GM19023 (cell line): Measurements from ENCODE around the gene CARD16.
"Not testable (repeated sequence)": the region's sequence is repeated elsewhere in the genome, so short reads cannot be mapped to it uniquely, and the experiment has no call there.

ENCODE experiments used
- ATAC-seq: cut with Tn5 transposase; IDR thresholded peaks from one replicate; pipeline ENCODE4 v1.9.1; 2021; ENCODE audit warnings: mild to moderate bottlenecking, moderate library complexity; ENCODE audit not compliant: unreplicated experiment

CARD16 gene

DNA sequence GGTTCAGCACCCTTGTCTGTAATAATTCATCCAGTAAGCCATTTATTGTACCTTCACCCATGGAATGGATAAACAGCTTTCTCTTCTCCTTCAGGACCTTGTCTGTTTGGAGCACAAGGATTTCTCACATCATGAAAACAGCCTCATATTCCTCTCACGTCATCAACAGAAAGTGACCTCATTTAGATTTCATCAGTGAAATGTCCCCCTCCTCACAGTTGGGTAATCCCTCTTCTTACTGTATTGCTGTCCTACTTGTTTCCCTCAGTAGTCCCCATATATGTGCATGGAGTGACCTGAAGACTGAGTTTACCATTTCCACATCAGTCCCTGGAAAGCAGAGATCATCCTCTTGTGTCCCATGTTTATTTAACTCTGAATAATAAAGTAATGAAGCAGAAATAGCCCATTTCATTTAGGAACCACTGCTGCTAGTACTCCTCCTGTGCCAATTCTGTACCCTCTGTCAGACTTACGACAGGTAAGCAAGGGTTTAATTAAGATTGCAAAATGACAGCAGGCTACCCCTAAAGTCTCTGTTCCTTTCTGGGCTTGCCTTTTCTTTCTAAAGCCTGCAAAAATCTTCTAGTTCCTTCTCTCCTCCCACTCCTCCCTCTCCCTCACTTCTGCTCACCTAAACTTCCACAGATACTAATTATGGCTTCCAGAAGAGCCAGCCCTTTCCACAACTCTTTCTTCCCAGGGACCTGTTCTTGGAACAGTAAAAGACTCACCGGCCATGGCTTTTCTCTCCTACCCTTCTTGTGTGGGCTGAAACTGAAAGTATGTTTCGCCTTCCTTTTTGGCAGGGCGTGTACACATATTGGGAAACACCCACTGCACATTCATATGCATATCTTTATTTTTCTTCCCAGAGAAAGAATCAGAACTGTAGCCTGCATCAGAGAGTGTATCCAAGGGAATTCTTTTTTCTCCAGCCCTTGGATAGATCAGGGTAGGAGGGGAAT is at the start of gene CARD16:
Gene CARD16 (minus strand): TSS at position 779 of the 968 bp plus-strand sequence. CDS start 38 bp downstream, at position 741.
- ATAC-seq, result peak; percentile 99

- ATAC-seq, result no peak
Measured at GRCh38 chr11:105092256-105093239, 47.4 kb upstream of the CARD16 start.

GRCh38 chr11:105081412-105082150 is 36.4 kb upstream of the CARD16 start:
- no peak for ATAC-seq

DNA sequence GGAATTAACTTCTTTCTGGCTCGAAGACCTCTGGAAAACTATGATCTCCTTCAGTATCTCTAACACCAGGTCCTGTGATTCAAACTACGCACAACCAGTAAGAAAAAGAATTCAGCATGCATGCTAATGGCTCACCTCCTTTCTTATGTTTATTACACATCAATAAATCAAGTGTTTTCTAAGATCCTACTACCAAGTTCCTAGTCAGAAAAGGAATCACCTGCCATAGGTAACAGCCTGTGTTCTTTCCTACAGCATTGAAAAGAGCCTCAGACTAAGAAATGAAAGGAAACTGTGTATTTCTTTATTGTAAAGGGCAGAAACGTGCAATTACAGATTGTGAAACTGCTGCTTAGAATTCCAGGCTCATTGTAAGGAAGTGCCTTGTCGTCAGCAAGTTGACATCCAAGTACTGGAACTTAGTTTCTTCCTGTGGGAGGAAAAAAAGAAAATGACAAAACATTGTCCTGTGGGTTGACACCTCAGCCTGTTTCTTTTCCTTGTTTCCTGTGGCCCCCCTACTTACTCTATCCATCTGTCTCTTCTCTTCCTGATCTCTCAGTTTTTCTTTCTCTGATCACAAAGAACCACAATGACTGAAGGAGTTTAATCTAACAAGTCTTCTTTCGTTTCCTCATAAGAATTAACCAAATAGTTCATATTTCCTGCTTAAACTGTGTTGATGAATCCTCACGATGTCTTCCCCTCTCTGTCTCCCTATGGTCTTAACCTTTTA is 35.2 kb upstream of the CARD16 start:
- not testable (repeated sequence) for ATAC-seq

- no peak for ATAC-seq
Measured at GRCh38 chr11:105078283-105078682, 33.1 kb upstream of the CARD16 start.

DNA sequence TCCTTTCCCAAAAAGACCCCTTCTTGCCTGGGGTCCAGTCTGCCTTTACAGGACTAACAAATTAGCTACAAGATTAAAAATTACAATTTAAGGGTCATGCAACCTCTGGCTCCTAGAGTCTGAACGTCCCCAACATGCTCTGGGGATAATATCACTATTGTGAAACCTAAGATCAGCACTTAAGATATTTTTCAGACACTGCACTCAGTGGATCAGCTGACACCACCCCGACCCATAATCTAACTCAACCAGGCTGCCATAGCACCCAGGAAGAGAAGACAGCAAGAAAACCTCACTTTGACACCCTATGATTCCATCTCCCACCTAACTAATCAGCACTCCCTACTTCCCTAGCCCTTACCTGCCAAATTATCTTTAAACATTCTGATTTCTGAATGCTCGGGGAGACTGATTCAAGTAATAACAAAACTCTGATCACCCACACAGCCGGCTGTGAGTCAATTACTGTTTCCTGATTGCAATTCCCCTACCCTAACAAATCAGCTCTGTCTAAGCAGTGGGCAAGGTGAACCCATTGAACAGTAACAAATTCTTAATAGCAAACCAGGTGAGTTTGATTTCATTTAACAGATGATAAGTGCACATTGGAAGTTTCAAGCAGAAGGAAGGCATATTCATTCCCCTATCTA is 32.1 kb upstream of the CARD16 start:
- not testable (repeated sequence) for ATAC-seq

GRCh38 chr11:105074166-105074530 is 29.0 kb upstream of the CARD16 start:
- ATAC-seq, result no peak

DNA sequence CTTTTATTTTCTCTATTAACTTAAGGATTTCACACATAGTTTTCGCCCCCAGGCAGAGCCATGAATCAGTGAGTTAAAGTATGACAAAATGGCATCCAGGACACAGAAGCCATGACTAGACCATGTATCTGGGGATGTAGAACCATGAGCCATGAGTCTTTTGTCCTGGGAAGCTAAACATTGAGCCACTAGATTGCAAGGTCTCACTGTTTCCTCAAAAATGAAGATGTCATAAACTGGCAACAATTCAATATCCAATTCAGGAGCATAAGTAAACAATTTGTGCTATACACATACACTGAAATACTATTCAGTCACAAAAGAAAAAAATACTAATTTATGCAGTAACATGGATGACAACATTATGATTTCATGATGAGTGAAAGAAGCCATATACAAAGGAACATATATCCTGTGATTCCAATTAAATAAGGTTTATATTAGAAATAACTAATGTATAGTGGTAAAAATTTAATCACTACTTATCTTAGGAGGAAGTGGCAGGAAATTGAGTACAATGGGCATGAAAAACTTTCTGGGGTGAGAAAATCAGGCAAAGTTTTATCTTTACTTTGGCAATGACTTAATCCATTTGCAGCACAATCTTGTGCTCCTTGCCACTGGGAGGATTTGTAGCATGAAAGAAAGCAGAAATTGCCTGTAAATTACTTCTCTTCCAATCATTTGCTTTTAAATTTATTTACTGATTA is 28.5 kb upstream of the CARD16 start:
- no peak for ATAC-seq

- ATAC-seq, result not testable (repeated sequence)
Measured at GRCh38 chr11:105072080-105072479, 26.9 kb upstream of the CARD16 start.

DNA sequence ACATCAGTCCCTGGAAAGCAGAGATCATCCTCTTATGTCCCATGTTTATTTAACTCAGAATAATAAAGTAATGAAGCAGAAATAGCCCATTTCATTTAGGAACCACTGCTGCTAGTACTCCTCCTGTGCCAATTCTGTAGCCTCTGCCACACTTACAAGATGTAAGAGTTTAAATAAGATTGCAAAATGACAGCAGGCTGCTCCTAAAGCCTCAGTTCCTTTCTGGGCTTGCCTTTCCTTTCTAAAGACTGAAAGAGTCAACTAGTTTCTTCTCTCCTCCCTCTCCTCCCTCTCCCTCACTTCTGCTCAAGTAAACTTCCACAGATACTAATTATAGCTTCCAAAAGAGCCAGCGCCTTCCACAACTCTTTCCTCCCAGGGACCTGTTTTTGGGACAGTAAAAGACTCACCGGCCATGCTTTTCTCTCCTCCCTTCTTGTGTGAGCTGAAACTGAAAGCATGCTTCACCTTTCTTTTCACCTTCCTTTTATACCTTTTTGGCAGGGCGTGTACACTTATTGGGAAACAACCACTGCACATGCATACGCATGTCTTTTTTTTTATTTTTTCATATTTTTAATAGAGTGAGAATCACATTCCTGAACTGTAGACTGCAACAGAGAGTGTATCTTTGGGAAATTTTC is 26.1 kb upstream of the CARD16 start:
- ATAC-seq, result no peak

DNA sequence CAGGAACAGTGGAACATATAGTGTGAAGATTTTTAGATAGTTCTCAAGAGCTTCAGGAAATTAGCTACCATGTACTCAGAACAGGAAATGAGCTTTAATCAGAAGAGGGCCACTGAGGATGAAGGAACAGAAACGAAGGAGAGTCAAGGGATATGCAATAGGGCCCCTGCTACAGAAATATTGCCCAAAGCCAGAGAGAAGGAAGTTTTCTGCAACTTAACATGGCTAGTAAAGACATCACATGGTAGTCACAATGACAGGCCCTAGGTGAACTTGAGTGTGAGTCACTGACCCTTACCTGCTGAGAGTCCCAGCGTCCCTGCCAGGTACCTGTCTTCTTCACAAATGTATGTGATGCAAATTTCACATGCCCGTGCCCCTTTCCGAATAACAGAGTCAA is 25.2 kb upstream of the CARD16 start:
- no peak for ATAC-seq

DNA sequence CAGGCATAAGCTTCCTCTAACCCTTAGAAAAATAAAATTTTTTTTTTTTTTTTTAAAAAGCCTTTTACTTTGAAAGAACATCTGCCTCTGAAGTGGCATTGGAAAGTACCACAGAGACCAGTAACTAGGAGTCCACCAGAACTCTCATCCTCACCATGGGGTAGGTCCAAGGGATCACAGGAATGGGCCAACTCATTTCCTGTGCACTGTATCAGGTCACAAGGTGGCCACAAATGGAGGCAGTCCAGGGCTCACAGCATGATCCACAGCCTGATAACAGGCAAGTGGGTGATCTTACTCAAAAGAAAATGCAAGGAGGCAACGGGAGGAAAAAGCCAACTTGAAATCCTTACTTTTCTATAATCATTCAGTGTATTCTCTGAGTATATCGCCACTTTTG is 24.6 kb upstream of the CARD16 start:
- ATAC-seq, result not testable (repeated sequence)

- not testable (repeated sequence) for ATAC-seq
Measured at GRCh38 chr11:105063245-105063941, 18.3 kb upstream of the CARD16 start.

DNA sequence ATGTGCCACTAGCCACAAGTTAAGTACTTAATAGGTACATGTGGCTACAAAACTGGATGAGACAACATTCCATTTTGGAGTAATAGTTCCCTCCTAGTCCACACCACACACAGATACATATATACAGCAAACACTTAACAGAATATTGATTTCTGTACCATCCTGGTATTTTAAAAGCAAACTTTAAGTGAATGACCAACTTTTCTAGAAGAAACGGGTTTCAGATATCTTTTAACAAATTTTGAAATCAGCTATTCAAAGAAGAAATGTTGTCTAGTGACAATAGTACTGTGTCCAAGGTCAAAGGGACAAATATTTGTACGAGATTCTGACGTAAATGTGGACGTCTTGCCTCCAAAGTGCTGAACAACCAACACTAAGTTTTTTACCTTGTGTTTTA is 12.3 kb upstream of the CARD16 start:
- no peak for ATAC-seq

DNA sequence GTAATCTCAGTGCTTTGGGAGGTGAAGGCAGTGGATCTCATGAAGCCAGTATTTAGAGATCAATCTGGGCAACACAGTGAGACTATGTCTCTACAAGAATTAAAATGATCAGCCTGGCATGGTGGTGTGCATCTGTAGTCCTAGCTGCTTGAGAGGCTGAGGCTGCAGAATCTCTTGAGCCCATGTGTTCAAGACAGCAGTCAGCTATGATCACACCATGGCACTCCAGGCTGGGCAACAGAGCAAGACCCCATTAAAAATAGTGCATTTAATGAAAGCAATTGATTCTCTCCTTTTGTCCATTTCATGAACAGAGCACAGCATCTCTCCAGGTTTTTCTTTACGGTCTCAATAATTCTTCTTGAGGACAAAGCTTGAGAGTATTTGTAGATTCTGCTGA is 11.3 kb upstream of the CARD16 start:
- ATAC-seq, result no peak

- ATAC-seq, result no peak
Measured at GRCh38 chr11:105054723-105055493, 9.8 kb upstream of the CARD16 start.

DNA sequence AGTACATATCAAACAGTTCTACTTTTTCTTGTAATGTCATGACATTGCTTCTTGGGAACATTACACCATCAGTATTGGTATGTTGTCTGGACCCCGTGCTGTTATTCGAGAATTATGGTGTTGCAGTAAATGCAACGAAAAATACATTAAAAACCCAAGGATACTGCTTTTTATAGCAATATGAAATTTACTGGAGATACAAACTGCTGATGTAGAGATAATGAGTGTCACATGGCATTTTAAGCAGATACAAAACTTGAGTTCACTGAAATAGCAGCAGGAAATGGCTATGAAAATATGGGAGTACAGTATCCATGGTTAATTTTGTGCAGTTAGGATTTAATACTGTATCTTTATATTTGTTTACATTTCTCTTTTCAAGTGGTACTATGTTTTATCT is 7.4 kb upstream of the CARD16 start:
- ATAC-seq, result no peak
